ENCODE results near the gene OPRM1.

- TF ChIP-seq GATA2 (IDR thresholded peaks at IDR 0.05; ENCODE audit: low read depth, low read length) = no peak
- TF ChIP-seq GATA3 (IDR thresholded peaks at IDR 0.05; ENCODE audit: low read depth, low read length) = no peak
These were observed 17.5 kb downstream of the OPRM1 start for GRCh38 chr6:154056536-154056935.

All from SH-SY5Y (cell line).